Activated B cell treated with CpG ODN at 0.5 μM for 24 hours (primary cell): ENCODE results near the gene KIF26B. TPM values are rescaled to one million over a fixed set of nuclear protein-coding genes. Genes with fewer than 3 reads are reported as not detected.

Experiments used
- ATAC-seq: fragments of 200-7000 bp; cut with Tn5 transposase; one replicate; pipeline ENCODE4 v1.10.0; 2021; ENCODE audit warnings: low read depth, mild to moderate bottlenecking, moderate library complexity
- CTCF ChIA-PET: fragments of 350-600 bp; sonication (Branson Sonifier 250); formaldehyde crosslinking; loops from one replicate; lab custom pipeline; 2021; ENCODE audit warnings: antibody characterized with exemption; lab: Charles Lee
- POLR2A ChIA-PET: fragments of 350-600 bp; sonication (Branson Sonifier 250); formaldehyde crosslinking; loops from one replicate; lab custom pipeline; 2021; ENCODE audit warnings: antibody characterized with exemption; lab: Charles Lee
- DNase-seq: peaks from one replicate; pipeline ENCODE4 v3.0.0; 2022
- H3K27ac Mint-ChIP-seq: one replicate; pipeline ENCODE4 v1.8.0; 2020; ENCODE audit warnings: mixed read lengths
- H3K27me3 Mint-ChIP-seq: one replicate; pipeline ENCODE4 v1.8.0; 2021; ENCODE audit warnings: mixed read lengths
- H3K36me3 Mint-ChIP-seq: one replicate; pipeline ENCODE4 v1.8.0; 2021; ENCODE audit warnings: low read depth, mixed read lengths
- H3K4me1 Mint-ChIP-seq: one replicate; pipeline ENCODE4 v1.8.0; 2021; ENCODE audit warnings: mixed read lengths
- H3K4me3 Mint-ChIP-seq: one replicate; pipeline ENCODE4 v1.8.0; 2020; ENCODE audit warnings: mild to moderate bottlenecking, mixed read lengths
- H3K9me3 Mint-ChIP-seq: one replicate; pipeline ENCODE4 v1.8.0; 2020; ENCODE audit warnings: mixed read lengths
- intact Hi-C: fragments of 100-400 bp; cut with micrococcal nuclease; formaldehyde crosslinking; loops from one replicate; pipeline ENCODE4 v1.15.1; 2024
- total RNA-seq: library from RNA; stranded (reverse); gene quantifications from 2 replicates; pipeline ENCODE4 v1.2.3, GENCODE V29; 2022
- TF ChIP-seq, protein P1 (sequence below): fragments of 200-600 bp; IDR thresholded peaks from one replicate; pipeline ENCODE4 v1.8.0; 2022; ENCODE audit warnings: antibody characterized with exemption, mild to moderate bottlenecking

KIF26B gene
- total RNA-seq, 1 donor from 2014 or later: 1.7 TPM

DNA sequence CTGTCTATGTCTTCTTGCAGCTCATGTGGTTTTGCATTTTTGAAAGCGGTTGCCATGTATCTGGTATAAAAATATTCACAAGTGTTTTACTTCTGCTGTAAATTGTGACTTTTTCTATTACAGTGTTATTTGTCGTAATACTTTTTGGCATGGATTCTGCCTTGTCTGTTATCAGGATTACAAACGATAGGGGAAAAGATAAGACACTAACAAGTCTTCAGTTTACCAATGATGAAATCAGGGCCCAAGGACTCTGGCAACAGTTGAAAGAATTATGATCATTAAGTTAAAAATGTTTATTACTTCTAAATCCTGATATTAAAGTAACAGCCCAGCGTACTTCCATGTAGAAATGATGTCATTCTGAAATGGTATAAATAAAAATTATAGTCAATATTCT lies 298.8 kb downstream of the KIF26B start:
- Mint-ChIP-seq H3K27me3 (no peaks in the 10 kb centered on the region), H3K36me3 (no peaks in the 10 kb centered on the region), H3K9me3 (no peaks in the 10 kb centered on the region), H3K27ac (no peak overlapping the region), H3K4me1 (no peaks in the 10 kb centered on the region), H3K4me3 (no peak overlapping the region)
- DNase-seq: no peak
- ChIA-PET CTCF (no interaction called here), POLR2A (no interaction called here)
- TF ChIP-seq, protein P1, sequence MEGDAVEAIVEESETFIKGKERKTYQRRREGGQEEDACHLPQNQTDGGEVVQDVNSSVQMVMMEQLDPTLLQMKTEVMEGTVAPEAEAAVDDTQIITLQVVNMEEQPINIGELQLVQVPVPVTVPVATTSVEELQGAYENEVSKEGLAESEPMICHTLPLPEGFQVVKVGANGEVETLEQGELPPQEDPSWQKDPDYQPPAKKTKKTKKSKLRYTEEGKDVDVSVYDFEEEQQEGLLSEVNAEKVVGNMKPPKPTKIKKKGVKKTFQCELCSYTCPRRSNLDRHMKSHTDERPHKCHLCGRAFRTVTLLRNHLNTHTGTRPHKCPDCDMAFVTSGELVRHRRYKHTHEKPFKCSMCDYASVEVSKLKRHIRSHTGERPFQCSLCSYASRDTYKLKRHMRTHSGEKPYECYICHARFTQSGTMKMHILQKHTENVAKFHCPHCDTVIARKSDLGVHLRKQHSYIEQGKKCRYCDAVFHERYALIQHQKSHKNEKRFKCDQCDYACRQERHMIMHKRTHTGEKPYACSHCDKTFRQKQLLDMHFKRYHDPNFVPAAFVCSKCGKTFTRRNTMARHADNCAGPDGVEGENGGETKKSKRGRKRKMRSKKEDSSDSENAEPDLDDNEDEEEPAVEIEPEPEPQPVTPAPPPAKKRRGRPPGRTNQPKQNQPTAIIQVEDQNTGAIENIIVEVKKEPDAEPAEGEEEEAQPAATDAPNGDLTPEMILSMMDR: no peak
- intact Hi-C loops: no loop called here
- ATAC-seq: no peak

DNA sequence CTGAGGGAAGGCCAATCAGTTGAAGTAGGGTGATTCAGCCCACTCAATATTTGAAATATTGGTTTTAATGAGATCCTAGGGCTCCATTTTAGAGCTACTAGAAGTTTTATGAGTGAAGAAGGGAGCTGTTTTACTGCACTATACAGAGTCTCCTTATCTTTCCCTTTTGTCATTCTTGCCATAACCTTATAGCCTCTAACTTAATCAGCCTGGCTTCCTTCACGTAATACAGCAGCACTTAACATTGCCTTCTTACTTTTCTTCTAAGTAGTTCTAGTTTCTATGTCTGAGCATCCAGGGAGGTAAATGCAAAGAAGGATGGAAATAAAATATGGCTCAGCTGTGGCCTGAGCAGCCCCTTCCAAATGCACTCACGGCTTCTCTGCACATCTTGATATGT lies 299.3 kb downstream of the KIF26B start:
- H3K27ac Mint-ChIP-seq: no peak overlapping the region
- no peaks in the 10 kb centered on the region for H3K9me3 Mint-ChIP-seq
- H3K27me3 Mint-ChIP-seq: no peaks in the 10 kb centered on the region
- H3K4me1 Mint-ChIP-seq: no peaks in the 10 kb centered on the region
- no peaks in the 10 kb centered on the region for H3K36me3 Mint-ChIP-seq
- no peak overlapping the region for H3K4me3 Mint-ChIP-seq
- TF ChIP-seq, protein P1: no peak
- no peak for DNase-seq
- intact Hi-C loops: no loop called here
- ChIA-PET CTCF (no interaction called here), POLR2A (no interaction called here)
- ATAC-seq: no peak

DNA sequence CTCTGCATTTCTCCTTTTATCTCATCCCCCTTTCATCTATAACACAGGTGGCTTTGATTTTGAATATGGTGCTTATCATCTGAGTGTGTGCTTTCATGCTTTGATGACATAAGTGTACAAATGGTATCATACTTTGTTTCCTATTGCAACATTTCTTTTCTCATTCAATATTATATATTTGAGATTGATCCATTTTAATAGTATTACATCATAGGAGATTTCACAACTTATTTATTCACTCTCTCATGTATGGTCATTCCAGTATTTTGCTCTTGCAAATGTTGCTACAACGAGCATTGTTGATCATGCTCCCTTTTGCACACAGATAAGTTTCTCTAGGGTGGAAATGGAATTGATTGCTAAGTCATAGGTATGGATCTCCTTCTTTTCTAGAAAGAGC lies 302.8 kb downstream of the KIF26B start:
- CTCF ChIA-PET: no interaction called here
- TF ChIP-seq, protein P1: no peak
- POLR2A ChIA-PET: no interaction called here
- ATAC-seq (no peak), DNase-seq (no peak)
- no peaks in the 10 kb centered on the region for H3K27me3 Mint-ChIP-seq
- no peak overlapping the region for H3K27ac Mint-ChIP-seq
- H3K4me1 Mint-ChIP-seq: no peaks in the 10 kb centered on the region
- intact Hi-C loops: no loop called here
- H3K36me3 Mint-ChIP-seq: no peaks in the 10 kb centered on the region
- H3K9me3 Mint-ChIP-seq: no peaks in the 10 kb centered on the region
- no peak overlapping the region for H3K4me3 Mint-ChIP-seq

DNA sequence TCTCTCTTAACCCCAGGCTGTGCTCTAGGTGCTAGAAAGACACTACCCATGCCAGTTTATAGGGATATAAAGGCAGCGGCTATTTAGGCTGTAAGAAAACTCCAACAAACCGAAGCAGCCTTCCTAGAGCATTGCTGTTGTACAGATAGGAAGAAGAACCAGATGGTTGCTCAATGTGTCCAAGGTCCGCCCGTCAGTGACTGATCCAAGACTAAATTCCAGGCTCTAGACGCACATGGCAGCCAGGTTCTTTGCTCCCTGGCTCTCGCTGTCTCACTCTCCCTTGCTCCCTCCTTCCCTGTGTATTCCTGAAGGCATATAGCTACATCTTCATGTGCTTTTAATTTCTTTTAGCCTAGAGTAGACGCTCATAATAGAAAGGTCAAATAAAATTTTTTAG lies 303.4 kb downstream of the KIF26B start:
- POLR2A ChIA-PET: no interaction called here
- Mint-ChIP-seq H3K9me3 (no peaks in the 10 kb centered on the region), H3K36me3 (no peaks in the 10 kb centered on the region), H3K27me3 (no peaks in the 10 kb centered on the region), H3K4me1 (no peaks in the 10 kb centered on the region), H3K4me3 (no peak overlapping the region), H3K27ac (no peak overlapping the region)
- ATAC-seq (no peak), DNase-seq (no peak)
- intact Hi-C loops: no loop called here
- CTCF ChIA-PET: no interaction called here
- TF ChIP-seq, protein P1: no peak

DNA sequence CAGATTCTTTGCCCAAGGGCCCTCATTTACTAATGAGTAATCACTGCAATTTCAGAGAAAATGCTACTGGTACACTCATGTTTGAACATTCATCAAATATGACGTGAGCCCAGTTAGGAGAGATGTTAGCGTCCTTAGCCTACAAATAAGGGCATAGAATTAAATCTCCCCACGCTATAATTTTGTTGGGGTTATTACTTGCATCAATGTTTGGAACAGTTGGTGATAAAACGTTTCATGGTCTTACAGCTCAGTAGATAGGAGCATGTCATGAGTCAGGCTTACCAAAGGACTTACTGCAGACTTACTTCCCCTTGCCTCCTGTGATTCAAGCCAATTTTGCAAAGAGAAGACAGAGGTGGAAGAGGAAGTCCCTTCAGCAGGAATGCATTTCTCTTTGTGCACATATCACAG lies 304.0 kb downstream of the KIF26B start:
- DNase-seq (no peak), ATAC-seq (no peak)
- Mint-ChIP-seq H3K27me3 (no peaks in the 10 kb centered on the region), H3K36me3 (no peaks in the 10 kb centered on the region), H3K4me1 (no peaks in the 10 kb centered on the region), H3K4me3 (no peak overlapping the region), H3K27ac (no peak overlapping the region), H3K9me3 (no peaks in the 10 kb centered on the region)
- ChIA-PET CTCF (no interaction called here), POLR2A (no interaction called here)
- TF ChIP-seq, protein P1: no peak
- intact Hi-C loops: no loop called here
